HCT116 (cell line): Measurements from ENCODE around the gene ETS1. TPM values are rescaled to one million over a fixed set of nuclear protein-coding genes. Genes with fewer than 3 reads are reported as not detected.
A peak's percentile ranks its signal among the peaks of the same experiment; 100 is the strongest.

Experiments
- ATAC-seq: fragments of 200-7000 bp; cut with Tn5 transposase; 2 replicates; pipeline ENCODE4 v1.9.1; 2020; ENCODE audit warnings: mild to moderate bottlenecking, moderate library complexity
- BruUV-seq: library from RNA; stranded (reverse); fragments of 400-500 nt; replicated peaks from 2 replicates; lab custom pipeline; 2021; lab: Mats Ljungman, UMichigan
- CTCF ChIA-PET: fragments of 300-600 bp; sonication (Branson Sonifier 250); formaldehyde crosslinking; loops from one replicate; lab custom pipeline; 2021; ENCODE audit warnings: antibody characterized with exemption; lab: Charles Lee
- POLR2A ChIA-PET: fragments of 300-600, 350-600 bp; sonication (Branson Sonifier 250); formaldehyde crosslinking; loops from one replicate; lab custom pipeline; 2021; ENCODE audit warnings: antibody characterized with exemption; lab: Charles Lee
- RAD21 ChIA-PET, 2 experiments: fragments of 300-600 bp; sonication (Branson Sonifier 250); formaldehyde crosslinking; loops; one replicate each; lab custom pipeline; 2023; ENCODE audit warnings: low total read pairs in 2 of 2; ENCODE audit not compliant: uncharacterized antibody in 2 of 2, unreplicated experiment in 2 of 2, low non-redundant PET in 1 of 2; lab: Charles Lee
- DNase-seq: peaks from one replicate; pipeline ENCODE4 v3.0.0-alpha.2; 2010; ENCODE audit warnings: low read depth, low spot score
- H2AFZ ChIP-seq: fragments of 200-600 bp; shearing (Covaris generic), sonication (generic); 2 replicates; pipeline ENCODE4 v1.6.1; 2017; ENCODE audit warnings: low read depth, mixed run types, mixed read lengths, antibody characterized with exemption, low read length; ENCODE audit not compliant: poor library complexity, severe bottlenecking
- H3K27ac ChIP-seq: 2 replicates; pipeline ENCODE4 v1.5.1; 2012; ENCODE audit warnings: low read depth, low read length
- H3K27me3 ChIP-seq: fragments of 200-600 bp; sonication (generic); 2 replicates; pipeline ENCODE4 v1.6.1; 2016; ENCODE audit warnings: mixed run types, low read length, mixed read lengths; ENCODE audit not compliant: insufficient read depth
- H3K36me3 ChIP-seq, 2 experiments: fragments of 200-500 bp in 1 of 2; fragments of 200-600 bp in 1 of 2; sonication (Bioruptor generic) in 1 of 2; sonication (generic) in 1 of 2; 2 replicates each; pipeline versions ENCODE4 v1.5.1 to v1.6.1; 2014 to 2016; ENCODE audit warnings: low read length in 2 of 2, inconsistent platforms in 1 of 2, mixed read lengths in 1 of 2, mixed run types in 1 of 2; ENCODE audit not compliant: insufficient read depth in 2 of 2, control insufficient read depth in 1 of 2
- H3K4me1 ChIP-seq, 2 experiments: fragments of 200-600 bp in 1 of 2; sonication (generic) in 1 of 2; 2 replicates each; pipeline versions ENCODE4 v1.5.1 to v1.6.1; 2012 to 2017; ENCODE audit warnings: low read length in 2 of 2, inconsistent platforms in 1 of 2, mild to moderate bottlenecking in 1 of 2, mixed read lengths in 1 of 2, mixed run types in 1 of 2, moderate library complexity in 1 of 2; ENCODE audit not compliant: insufficient read depth in 2 of 2, control insufficient read depth in 1 of 2
- H3K4me2 ChIP-seq: fragments of 200-600 bp; sonication (generic); 2 replicates; pipeline ENCODE4 v1.6.1; 2017; ENCODE audit warnings: mixed run types, low read length, mixed read lengths
- H3K4me3 ChIP-seq, 2 experiments: fragments of 200-600 bp in 1 of 2; sonication (generic) in 1 of 2; replicated peaks in 1 of 2; 2 replicates each; pipeline ENCODE4 v1.5.1; 2011 to 2016; ENCODE audit warnings: low read length in 2 of 2, control low read depth in 1 of 2, low read depth in 1 of 2, mild to moderate bottlenecking in 1 of 2, mixed read lengths in 1 of 2, mixed run types in 1 of 2
- H3K79me2 ChIP-seq: fragments of 200-600 bp; sonication (generic); 2 replicates; pipeline ENCODE4 v1.6.1; 2017; ENCODE audit warnings: mild to moderate bottlenecking, mixed run types, low read length, moderate library complexity, mixed read lengths; ENCODE audit not compliant: insufficient read depth
- H3K9ac ChIP-seq: fragments of 200-600 bp; sonication (generic); 2 replicates; pipeline ENCODE4 v1.6.1; 2016; ENCODE audit warnings: low read length, mixed read lengths
- H3K9me2 ChIP-seq: fragments of 200-600 bp; sonication (generic), shearing (Covaris generic); 2 replicates; pipeline ENCODE4 v1.6.1; 2017; ENCODE audit warnings: mixed run types, mild to moderate bottlenecking, moderate library complexity; ENCODE audit not compliant: insufficient read depth
- H3K9me3 ChIP-seq, 2 experiments: fragments of 200-500 bp in 1 of 2; fragments of 200-600 bp in 1 of 2; sonication (Bioruptor generic) in 1 of 2; sonication (generic) in 1 of 2; 2 replicates each; pipeline ENCODE4 v1.6.1; 2014 to 2017; ENCODE audit warnings: low read length in 2 of 2, mixed read lengths in 2 of 2, inconsistent platforms in 1 of 2, low read depth in 1 of 2, mild to moderate bottlenecking in 1 of 2, mixed run types in 1 of 2, moderate library complexity in 1 of 2; ENCODE audit not compliant: control insufficient read depth in 1 of 2, insufficient read depth in 1 of 2
- H4K20me1 ChIP-seq: fragments of 200-600 bp; sonication (generic), shearing (Covaris generic); 2 replicates; pipeline ENCODE4 v1.6.1; 2017; ENCODE audit warnings: mixed run types, mild to moderate bottlenecking, moderate library complexity; ENCODE audit not compliant: insufficient read depth
- EZH2 ChIP-seq: fragments of 200-600 bp; sonication (generic); IDR thresholded peaks from 2 replicates; pipeline ENCODE4 v1.6.1; 2017; ENCODE audit warnings: antibody characterized with exemption, mixed run types
- MAX ChIP-seq: IDR thresholded peaks from 2 replicates; pipeline ENCODE4 v1.6.1; 2012
- RAD21 ChIP-seq: IDR thresholded peaks from 2 replicates; pipeline ENCODE4 v1.6.1; 2012; ENCODE audit warnings: low read depth, mild to moderate bottlenecking
- TCF7L2 ChIP-seq: IDR thresholded peaks from 2 replicates; pipeline ENCODE4 v1.7.0; 2011; ENCODE audit warnings: borderline replicate concordance, inconsistent platforms; ENCODE audit not compliant: insufficient read depth, insufficient read length; ENCODE audit errors: extremely low read depth
- ZNF274 ChIP-seq: fragments of 200-500 bp; sonication (Bioruptor generic); IDR thresholded peaks from 2 replicates; pipeline ENCODE4 v1.6.1; 2014; ENCODE audit warnings: mild to moderate bottlenecking, low read depth, low read length, inconsistent platforms
- intact Hi-C: fragments of 100-400 bp; cut with micrococcal nuclease; formaldehyde crosslinking; loops from 2 replicates; pipeline ENCODE4 v1.10.0; 2022
- total RNA-seq: library from RNA; stranded (reverse); gene quantifications from one replicate; pipeline ENCODE4 v1.2.1, GENCODE V29; 2021; ENCODE audit not compliant: unreplicated experiment
- TF ChIP-seq, protein P1 (sequence below): IDR thresholded peaks from 2 replicates; pipeline ENCODE4 v1.6.1; 2012

The ETS1 gene
- total RNA-seq, 1 experiment from 2014 or later, result 9.2 TPM

DNA sequence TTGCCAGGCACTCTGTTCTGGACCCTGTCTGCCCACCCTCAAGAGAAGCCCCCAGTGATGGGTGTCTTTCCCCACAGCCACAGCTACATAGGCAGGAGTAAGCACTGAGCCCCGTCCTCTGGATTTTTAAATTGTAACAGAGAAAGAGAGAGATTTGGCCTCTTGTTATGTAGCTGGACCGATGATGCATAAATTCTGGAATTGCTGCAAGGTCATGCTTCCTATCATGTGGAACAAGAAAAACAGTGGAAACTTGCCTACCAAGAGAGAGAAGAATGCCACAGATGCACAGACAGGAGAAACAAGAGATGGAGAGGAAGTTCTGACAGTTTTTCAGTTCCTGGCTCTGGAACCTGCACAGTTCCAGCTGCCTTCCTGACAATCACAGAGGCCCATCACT, 150.2 kb downstream of the ETS1 start:
- no peak overlapping the region for H2AFZ ChIP-seq
- ChIA-PET POLR2A (interaction anchor here (1.0 kb wide), 1 partner anchor 10 kb away, joined by 7 read pairs; no protein-coding TSS in a partner anchor), RAD21 (no interaction called here), CTCF (no interaction called here)
- H3K36me3 ChIP-seq, result no peaks in the 10 kb centered on the region
- no TSS peak for BruUV-seq
- H3K27ac ChIP-seq, result no peak overlapping the region
- no peaks in the 10 kb centered on the region for H3K9me2 ChIP-seq
- intact Hi-C loops, result no loop called here
- no peaks in the 10 kb centered on the region for H3K79me2 ChIP-seq
- H3K9ac ChIP-seq, result no peak overlapping the region
- ATAC-seq (no peak), DNase-seq (no peak)
- H4K20me1 ChIP-seq, result no peaks in the 10 kb centered on the region
- no peaks in the 10 kb centered on the region for H3K9me3 ChIP-seq
- no peaks in the 10 kb centered on the region for H3K27me3 ChIP-seq
- H3K4me2 ChIP-seq, result no peak overlapping the region
- no peak overlapping the region for H3K4me3 ChIP-seq
- no peaks in the 10 kb centered on the region for H3K4me1 ChIP-seq
- TF ChIP-seq ZNF274, result no peak
- TF ChIP-seq EZH2, result no peak
- TF ChIP-seq, protein P1, sequence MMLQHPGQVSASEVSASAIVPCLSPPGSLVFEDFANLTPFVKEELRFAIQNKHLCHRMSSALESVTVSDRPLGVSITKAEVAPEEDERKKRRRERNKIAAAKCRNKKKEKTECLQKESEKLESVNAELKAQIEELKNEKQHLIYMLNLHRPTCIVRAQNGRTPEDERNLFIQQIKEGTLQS, result no peak

DNA sequence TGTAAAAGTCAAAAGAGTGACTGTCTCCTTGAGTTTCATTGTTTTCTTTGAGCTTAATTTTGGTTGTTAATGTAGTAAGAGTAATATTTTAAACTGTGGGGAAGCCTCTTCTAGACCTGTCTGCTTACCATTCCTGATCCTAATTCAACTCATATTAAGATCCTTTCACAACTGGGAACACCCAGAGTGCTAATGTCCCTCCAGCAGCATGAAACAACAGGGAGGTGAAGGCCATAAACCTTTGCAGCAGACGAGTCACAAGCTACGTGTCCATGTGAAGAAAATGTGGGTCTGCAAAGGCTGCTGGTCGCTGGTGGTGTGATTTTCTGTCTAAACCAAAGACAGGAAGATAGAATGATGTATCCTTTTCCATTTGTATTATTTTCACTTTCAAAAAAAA, 152.5 kb downstream of the ETS1 start:
- H3K9me3 ChIP-seq, result no peaks in the 10 kb centered on the region
- H3K79me2 ChIP-seq, result no peaks in the 10 kb centered on the region
- no peak for TF ChIP-seq TCF7L2
- TF ChIP-seq, protein P1, result no peak
- TF ChIP-seq RAD21, result no peak
- no peak for TF ChIP-seq MAX
- TF ChIP-seq, all 23 proteins: peak for 0
- H3K9me2 ChIP-seq, result no peaks in the 10 kb centered on the region
- POLR2A ChIA-PET, result no interaction called here
- H2AFZ ChIP-seq, result peak overlapping the region; percentile 5
- no peaks in the 10 kb centered on the region for H3K4me1 ChIP-seq
- RAD21 ChIA-PET, result no interaction called here
- H3K27me3 ChIP-seq, result no peaks in the 10 kb centered on the region
- no TSS peak for BruUV-seq
- intact Hi-C loops, result no loop called here
- no peak overlapping the region for H3K4me2 ChIP-seq
- no peak overlapping the region for H3K4me3 ChIP-seq
- H3K27ac ChIP-seq, result no peak overlapping the region
- no peaks in the 10 kb centered on the region for H3K36me3 ChIP-seq
- CTCF ChIA-PET, result no interaction called here
- ATAC-seq (no peak), DNase-seq (no peak)
- H4K20me1 ChIP-seq, result no peaks in the 10 kb centered on the region
- no peak overlapping the region for H3K9ac ChIP-seq
